ENCODE data around the gene CDSN.

- TF ChIP-seq POLR2A (IDR thresholded peaks at IDR 0.05), result no peak
- TF ChIP-seq, protein P1, sequence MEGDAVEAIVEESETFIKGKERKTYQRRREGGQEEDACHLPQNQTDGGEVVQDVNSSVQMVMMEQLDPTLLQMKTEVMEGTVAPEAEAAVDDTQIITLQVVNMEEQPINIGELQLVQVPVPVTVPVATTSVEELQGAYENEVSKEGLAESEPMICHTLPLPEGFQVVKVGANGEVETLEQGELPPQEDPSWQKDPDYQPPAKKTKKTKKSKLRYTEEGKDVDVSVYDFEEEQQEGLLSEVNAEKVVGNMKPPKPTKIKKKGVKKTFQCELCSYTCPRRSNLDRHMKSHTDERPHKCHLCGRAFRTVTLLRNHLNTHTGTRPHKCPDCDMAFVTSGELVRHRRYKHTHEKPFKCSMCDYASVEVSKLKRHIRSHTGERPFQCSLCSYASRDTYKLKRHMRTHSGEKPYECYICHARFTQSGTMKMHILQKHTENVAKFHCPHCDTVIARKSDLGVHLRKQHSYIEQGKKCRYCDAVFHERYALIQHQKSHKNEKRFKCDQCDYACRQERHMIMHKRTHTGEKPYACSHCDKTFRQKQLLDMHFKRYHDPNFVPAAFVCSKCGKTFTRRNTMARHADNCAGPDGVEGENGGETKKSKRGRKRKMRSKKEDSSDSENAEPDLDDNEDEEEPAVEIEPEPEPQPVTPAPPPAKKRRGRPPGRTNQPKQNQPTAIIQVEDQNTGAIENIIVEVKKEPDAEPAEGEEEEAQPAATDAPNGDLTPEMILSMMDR (IDR thresholded peaks at IDR 0.05), result no peak
Observed at GRCh38 chr6:31125586-31126363, 5.5 kb upstream of the CDSN start.
